CD1c-positive myeloid dendritic cell (primary cell): ENCODE data around the gene ELL.

Experiments
- DNase-seq: peaks from one replicate; pipeline ENCODE4 v3.0.0-alpha.2; 2016; ENCODE audit errors: extremely low spot score

ELL gene

DNA sequence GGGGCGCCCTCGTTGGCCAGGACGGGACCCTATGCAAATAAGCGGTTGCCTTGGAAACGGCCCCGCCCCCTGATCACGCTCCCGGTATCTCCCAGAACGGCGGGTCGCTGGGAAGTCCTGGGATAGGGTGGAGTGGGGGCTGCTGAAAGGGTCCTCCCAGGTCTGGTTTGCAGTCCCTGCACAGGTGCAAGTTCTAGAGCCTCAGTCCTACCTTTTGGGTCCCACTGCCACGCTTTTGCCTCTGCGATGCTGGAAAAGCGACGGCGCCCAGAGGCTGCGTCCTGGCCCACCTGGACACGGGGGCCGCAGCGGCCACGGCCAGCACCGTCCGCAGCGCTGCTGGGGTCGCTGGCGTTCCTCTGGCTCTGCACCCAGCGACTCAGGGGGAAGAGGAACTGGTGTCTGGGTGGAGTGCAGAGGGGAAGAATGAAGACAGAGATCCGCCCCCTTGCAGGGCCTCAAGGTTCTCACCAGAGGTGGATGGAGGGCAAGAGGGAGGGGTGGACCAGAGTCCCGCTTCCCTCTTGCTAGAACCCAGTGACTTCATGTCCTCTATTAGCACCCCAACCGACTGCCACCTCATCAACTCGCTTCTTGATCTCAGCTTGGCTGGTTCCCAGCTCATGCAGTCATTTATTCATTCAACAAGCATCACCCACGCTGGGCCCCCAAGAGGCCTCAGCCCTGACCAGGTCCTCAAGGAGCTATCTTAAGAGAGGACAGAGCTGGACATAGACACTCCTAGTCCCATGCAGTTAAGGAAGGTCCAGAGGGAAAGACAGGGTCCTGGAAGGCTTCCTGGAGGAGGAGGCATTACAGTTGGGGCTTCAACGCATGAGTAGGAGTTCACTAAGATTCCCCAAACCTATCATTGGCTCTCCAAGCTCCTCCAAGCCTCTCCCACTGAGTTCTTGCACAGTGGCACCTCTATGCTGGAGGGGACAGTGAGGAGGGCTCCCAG is 124.3 kb downstream of the ELL start, which contains the start of gene LRRC25:
TSS of gene LRRC25 (minus strand) at position 381 of the 961 bp plus-strand sequence. CDS start 659 bp downstream, outside the sequence.
- peak; percentile 85 for DNase-seq

DNA sequence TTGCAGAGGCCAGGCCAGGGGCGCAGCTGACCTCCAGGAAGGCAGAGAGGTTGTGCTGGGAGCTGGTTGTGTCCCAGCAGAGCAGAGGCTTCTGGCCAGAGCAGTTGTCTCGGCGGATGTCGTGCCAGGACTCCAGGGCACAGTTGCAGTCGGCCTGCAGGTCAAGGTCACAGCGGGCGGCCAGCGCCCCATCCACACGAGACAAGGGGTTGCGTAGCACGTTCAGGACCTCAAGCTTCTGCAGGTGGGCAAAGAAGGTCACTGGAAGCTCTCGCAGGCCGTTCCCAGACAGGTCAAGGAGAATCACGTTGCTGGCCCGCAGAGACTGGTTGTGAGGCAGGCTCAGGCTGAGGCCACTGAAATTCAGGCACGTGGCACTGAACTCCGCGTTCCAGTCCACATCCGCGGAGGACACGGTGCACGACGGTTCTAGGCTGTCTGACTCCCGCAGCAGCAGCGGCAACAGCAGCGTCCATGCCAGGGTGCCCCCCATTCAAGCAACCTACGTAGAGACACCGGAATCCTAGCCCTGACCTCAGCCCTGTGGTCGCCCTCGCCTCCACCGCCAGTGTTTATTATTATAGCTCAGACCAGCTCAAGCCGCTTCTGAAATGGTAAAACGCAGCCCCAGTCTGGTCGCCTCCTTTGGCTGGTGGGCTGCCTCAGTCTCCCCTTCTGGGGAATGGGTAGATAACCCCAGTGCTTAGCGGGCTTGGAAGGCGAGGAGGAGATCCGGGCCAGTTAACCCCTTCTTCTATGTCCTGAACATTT is 125.2 kb downstream of the ELL start:
- no peak for DNase-seq

DNA sequence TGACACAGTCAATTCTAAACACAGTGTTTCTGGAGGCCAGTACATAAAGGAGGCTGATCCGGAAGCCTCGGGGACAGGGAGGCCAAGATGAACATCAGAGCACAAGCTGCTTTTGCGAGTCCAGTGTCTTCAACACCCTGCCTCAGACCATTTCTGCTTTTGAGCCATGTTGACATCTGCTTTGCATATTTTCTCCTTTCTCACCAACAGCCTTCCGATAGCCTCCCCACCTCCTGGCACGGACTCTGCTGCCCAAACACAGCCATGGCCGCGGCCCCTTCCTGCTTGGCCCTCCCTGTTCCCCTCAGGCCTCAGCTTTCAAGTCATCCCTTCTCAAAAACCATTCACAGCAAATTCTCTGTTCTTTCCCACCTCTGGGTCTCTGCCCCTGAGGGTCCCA is 128.0 kb downstream of the ELL start:
- DNase-seq = peak; percentile 85

DNA sequence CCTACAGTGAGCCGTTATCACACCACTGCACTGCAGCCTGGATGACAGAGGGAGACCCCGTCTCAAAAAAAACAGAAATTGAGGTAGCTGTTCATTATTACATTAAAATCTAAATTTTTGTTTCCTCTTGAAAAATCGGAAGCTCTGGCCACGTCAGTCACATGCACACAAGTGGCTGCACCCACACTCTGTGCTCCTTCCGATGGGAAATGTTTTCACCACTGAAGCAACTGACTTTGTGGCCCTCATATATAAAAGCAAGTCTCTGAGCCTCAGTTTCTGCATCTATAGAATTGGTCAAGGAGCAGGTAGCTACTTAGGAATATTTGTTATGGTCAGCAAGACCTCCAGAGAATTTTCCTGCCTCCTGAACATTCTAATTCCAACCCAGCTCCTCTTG is 128.9 kb downstream of the ELL start:
- peak; percentile 83 for DNase-seq
